GM12878 (cell line): Measurements from ENCODE around the gene HTRA2. TPM values are rescaled to one million over a fixed set of nuclear protein-coding genes. Genes with fewer than 3 reads are reported as not detected.

Source experiments
- ATF3 ChIP-seq: IDR thresholded peaks from 2 replicates; pipeline ENCODE4 v1.6.1; 2011; ENCODE audit warnings: low read depth, mild to moderate bottlenecking, low read length, moderate library complexity, borderline replicate concordance; ENCODE audit errors: extremely low read depth
- BACH1 ChIP-seq: fragments of 450-650 bp; IDR thresholded peaks from 2 replicates; pipeline ENCODE4 v1.6.1; 2017; ENCODE audit warnings: mild to moderate bottlenecking, borderline replicate concordance
- BMI1 ChIP-seq: fragments of 450-650 bp; IDR thresholded peaks from 2 replicates; pipeline ENCODE4 v1.6.1; 2016; ENCODE audit warnings: mild to moderate bottlenecking, moderate library complexity, borderline replicate concordance
- CBX3 ChIP-seq: fragments of 200-600 bp; sonication (generic); IDR thresholded peaks from 2 replicates; pipeline ENCODE4 v1.6.1; 2016; ENCODE audit warnings: low read depth, borderline replicate concordance
- DPF2 ChIP-seq: fragments of 450-650 bp; IDR thresholded peaks from 2 replicates; pipeline ENCODE4 v1.6.1; 2017; ENCODE audit warnings: mild to moderate bottlenecking
- ESRRA ChIP-seq: IDR thresholded peaks from 2 replicates; pipeline ENCODE4 v1.6.1; 2012; ENCODE audit warnings: mild to moderate bottlenecking, low read length, improper control_type of control experiment
- HDAC2 ChIP-seq: fragments of 200-600 bp; sonication (generic); IDR thresholded peaks from 2 replicates; pipeline ENCODE4 v1.6.1; 2017
- HSF1 ChIP-seq: fragments of 150-350 bp; IDR thresholded peaks from 2 replicates; pipeline ENCODE4 v1.6.1; 2014; ENCODE audit warnings: mild to moderate bottlenecking, low read depth, low read length
- IRF4 ChIP-seq: IDR thresholded peaks from 2 replicates; pipeline ENCODE4 v1.6.1; 2011; ENCODE audit warnings: low read depth, low read length
- JUNB ChIP-seq: IDR thresholded peaks from 2 replicates; pipeline ENCODE4 v1.6.1; 2016; ENCODE audit warnings: antibody characterized with exemption, mild to moderate bottlenecking
- KDM1A ChIP-seq: fragments of 200-600 bp; sonication (generic); IDR thresholded peaks from 2 replicates; pipeline ENCODE4 v1.6.1; 2016; ENCODE audit warnings: borderline replicate concordance
- MLLT1 ChIP-seq: fragments of 450-650 bp; IDR thresholded peaks from 2 replicates; pipeline ENCODE4 v1.6.1; 2016; ENCODE audit warnings: mild to moderate bottlenecking
- MTA2 ChIP-seq: fragments of 450-650 bp; IDR thresholded peaks from 2 replicates; pipeline ENCODE4 v1.6.1; 2016; ENCODE audit warnings: low read depth, mild to moderate bottlenecking, moderate library complexity
- MXI1 ChIP-seq: fragments of 150-350 bp; IDR thresholded peaks from 2 replicates; pipeline ENCODE4 v1.6.1; 2011; ENCODE audit warnings: low read depth, mild to moderate bottlenecking, inconsistent platforms, low read length, improper control_type of control experiment
- NR2C2 ChIP-seq: IDR thresholded peaks from 2 replicates; pipeline ENCODE4 v1.6.1; 2011; ENCODE audit warnings: borderline replicate concordance, low read depth; ENCODE audit not compliant: control insufficient read depth, insufficient read length
- PKNOX1 ChIP-seq: fragments of 450-650 bp; IDR thresholded peaks from 2 replicates; pipeline ENCODE4 v1.6.1; 2016; ENCODE audit warnings: mild to moderate bottlenecking
- PML ChIP-seq: IDR thresholded peaks from 2 replicates; pipeline ENCODE4 v1.6.1; 2012; ENCODE audit warnings: low read length, inconsistent platforms
- PRDM15 ChIP-seq: fragments of 450-650 bp; formaldehyde crosslinking; IDR thresholded peaks from 2 replicates; pipeline ENCODE4 v1.4.0; 2020; ENCODE audit warnings: mild to moderate bottlenecking, moderate library complexity
- RAD51 ChIP-seq: fragments of 450-650 bp; IDR thresholded peaks from 2 replicates; pipeline ENCODE4 v1.6.1; 2016; ENCODE audit warnings: moderate library complexity, mild to moderate bottlenecking, inconsistent platforms
- RBBP5 ChIP-seq: fragments of 200-600 bp; sonication (generic); conservative IDR thresholded peaks from 2 replicates; pipeline ENCODE4 v1.6.1; 2016
- RCOR1 ChIP-seq: conservative IDR thresholded peaks from 2 replicates; pipeline ENCODE4 v1.6.1; 2012; ENCODE audit warnings: low read depth, low read length, improper control_type of control experiment
- RELA ChIP-seq: fragments of 450-650 bp; IDR thresholded peaks from 2 replicates; pipeline ENCODE4 v1.8.0; 2014; ENCODE audit warnings: borderline replicate concordance; ENCODE audit not compliant: partially characterized antibody
- SMC3 ChIP-seq: IDR thresholded peaks from 2 replicates; pipeline ENCODE4 v1.6.1; 2011; ENCODE audit warnings: low read length, improper control_type of control experiment, borderline replicate concordance
- polyA plus RNA-seq, 11 experiments: library from polyadenylated mRNA; depleted of rRNA in 4 of 11; unstranded in 6 of 11; stranded (reverse) in 5 of 11; fragments of >200 nt; fragmentation: Nextera tagmentation in 4 of 11; fragmentation: Illumina TruSeq in 1 of 11; extraction: Ambion mirVana in 4 of 11; extraction: Trizol in 1 of 11; gene quantifications; 1 replicate in 1 of 11; 2 replicates in 10 of 11; pipeline versions ENCODE4 v1.2.1 to v1.2.3, GENCODE V29; 2011 to 2016; ENCODE audit warnings: inconsistent platforms in 2 of 11, missing spikeins in 2 of 11, low read depth in 1 of 11
- total RNA-seq, 4 experiments: library from RNA; depleted of rRNA in 3 of 4; stranded (reverse); fragments of >200 nt in 3 of 4; fragmentation: Illumina TruSeq in 1 of 4; extraction: Trizol in 1 of 4; gene quantifications; 2 replicates each; pipeline versions ENCODE4 v1.2.1 to v1.2.3, GENCODE V29; 2013 to 2021

Gene HTRA2
- total and polyA plus RNA-seq, 10 of the 15 experiments (the other 5 are each of a cell fraction or from before 2014, with no cell fraction given): 42.3 to 73.9 (median 54.6) TPM

GRCh38 chr2:74530239-74531187 lies 780 bp downstream of the HTRA2 start (continued):
- TF ChIP-seq PRDM15 (CRISPR knock-in tag): no peak
- no peak for TF ChIP-seq ESRRA
- TF ChIP-seq RELA: peak; percentile 91
- no peak for TF ChIP-seq ATF3
- no peak for TF ChIP-seq HSF1
- peak; percentile 53; the same call in 1 of the 2 replicates for TF ChIP-seq BMI1
- no peak for TF ChIP-seq SMC3
- TF ChIP-seq RBBP5: no peak
- TF ChIP-seq CBX3: no peak
- peak; percentile 55; the same call in 1 of the 2 replicates for TF ChIP-seq DPF2
- TF ChIP-seq JUNB: peak; percentile 30; the same call in 1 of the 2 replicates
- TF ChIP-seq HDAC2: no peak
- TF ChIP-seq PKNOX1: peak; percentile 8; the same call in 1 of the 2 replicates
- TF ChIP-seq MLLT1: peak; percentile 64
- TF ChIP-seq MTA2: no peak
- TF ChIP-seq PML: no peak
- no peak for TF ChIP-seq KDM1A
- 0 out of 2 replicates have a peak, but pooled peaks have one; percentile 65 for TF ChIP-seq RCOR1
- 0 out of 2 replicates have a peak, but pooled peaks have one; percentile 14 for TF ChIP-seq RAD51
- 0 out of 2 replicates have a peak, but pooled peaks have one; percentile 23 for TF ChIP-seq IRF4
- no peak for TF ChIP-seq NR2C2
- no peak for TF ChIP-seq BACH1
- TF ChIP-seq MXI1: peak; percentile 94
